ENCODE data around the gene TP53RK.

Gene TP53RK

GRCh38 chr20:46657137-46657536 lies 32.1 kb downstream of the TP53RK start:
- no peak for DNase-seq

- DNase-seq: no peak
Observed at GRCh38 chr20:46652699-46653098, 36.5 kb downstream of the TP53RK start.

GRCh38 chr20:46651091-46651962 lies 37.9 kb downstream of the TP53RK start, which contains the start of gene SLC13A3:
Gene SLC13A3, minus strand, starts transcription at chr20:46651459. Its CDS starts 38 bp downstream, at chr20:46651421.
- DNase-seq: no peak

GRCh38 chr20:46650575-46651090 lies 38.6 kb downstream of the TP53RK start:
- no peak for DNase-seq

- no peak for DNase-seq
Observed at GRCh38 chr20:46649965-46650542, 39.2 kb downstream of the TP53RK start.

GRCh38 chr20:46649650-46649949 lies 39.6 kb downstream of the TP53RK start:
- DNase-seq: no peak

- DNase-seq: no peak
Observed at GRCh38 chr20:46648903-46649649, 40.2 kb downstream of the TP53RK start.

GRCh38 chr20:46647469-46647868 lies 41.8 kb downstream of the TP53RK start:
- DNase-seq: no peak

GRCh38 chr20:46646659-46647380 lies 42.4 kb downstream of the TP53RK start:
- no peak for DNase-seq

GRCh38 chr20:46646122-46646521 lies 43.1 kb downstream of the TP53RK start:
- DNase-seq: no peak

GRCh38 chr20:46644733-46645132 lies 44.5 kb downstream of the TP53RK start:
- no peak for DNase-seq

GRCh38 chr20:46644160-46644559 lies 45.1 kb downstream of the TP53RK start:
- no peak for DNase-seq

- no peak for DNase-seq
Observed at GRCh38 chr20:46642969-46643343, 46.3 kb downstream of the TP53RK start.

GRCh38 chr20:46642265-46642968 lies 46.8 kb downstream of the TP53RK start:
- no peak for DNase-seq

GRCh38 chr20:46641424-46641823 lies 47.8 kb downstream of the TP53RK start:
- DNase-seq: no peak

GRCh38 chr20:46640536-46641311 lies 48.5 kb downstream of the TP53RK start:
- no peak for DNase-seq

- no peak for DNase-seq
Observed at GRCh38 chr20:46640044-46640443, 49.2 kb downstream of the TP53RK start.

GRCh38 chr20:46639587-46639986 lies 49.7 kb downstream of the TP53RK start:
- DNase-seq: no peak

- no peak for DNase-seq
Observed at GRCh38 chr20:46638898-46639274, 50.4 kb downstream of the TP53RK start.

- DNase-seq: no peak
Observed at GRCh38 chr20:46638134-46638897, 50.9 kb downstream of the TP53RK start.

All from effector CD8-positive, alpha-beta T cell (primary cell).